Loucy (cell line): ENCODE measurements around the gene FMNL2.

ENCODE experiments used
- CTCF ChIP-seq: fragments of 200-600 bp; sonication (generic); conservative IDR thresholded peaks from 2 replicates; pipeline ENCODE4 v1.5.1; 2014; ENCODE audit warnings: mild to moderate bottlenecking, antibody characterized with exemption, low read length
- EZH2phosphoT487 ChIP-seq: fragments of 200-600 bp; IDR thresholded peaks from 2 replicates; pipeline ENCODE4 v1.6.1; 2018; ENCODE audit warnings: antibody characterized with exemption, mild to moderate bottlenecking, moderate library complexity, borderline replicate concordance

- TF ChIP-seq CTCF (no peak), EZH2phosphoT487 (no peak)
Measured at GRCh38 chr2:152584301-152584700, 249.3 kb downstream of the FMNL2 start.
